Mesenchymal stem cell (in vitro differentiated cells and primary cell): Measurements from ENCODE around the gene IFNA4. TPM values are rescaled to one million over a fixed set of nuclear protein-coding genes. Genes with fewer than 3 reads are reported as not detected.

Experiments
- small RNA-seq: library from polyadenylated mRNA; stranded (forward); fragments of <200 nt; extraction: miRNeasy Mini kit (QIAGEN cat#:217004); gene quantifications from one replicate; pipeline ENCODE3, GENCODE V24; 2013; ENCODE audit warnings: low read depth

IFNA4 gene

Small RNA genes lying within 50 kb of the gene (small RNA-seq; reads per million reads assigned to genes)
- gene RF00019: not detected
